Stimulated activated memory B cell treated with anti-CD40 and anti-IgM and Interleukin-4, amounts not matched to agents 10 μg/mL and 1 μg/mL and 100 μg/mL, for 72 hours (primary cell): ENCODE measurements around the gene GFRA3.
"Not testable (repeated sequence)": the region's sequence is repeated elsewhere in the genome, so short reads cannot be mapped to it uniquely, and the experiment has no call there.

Experiments
- ATAC-seq: fragments of 150-1000 bp; cut with Tn5 transposase; 2 replicates; pipeline ENCODE4 v1.10.0; 2021
- H3K27ac Mint-ChIP-seq: one replicate; pipeline ENCODE4 v1.8.0; 2022; ENCODE audit warnings: mild to moderate bottlenecking, mixed read lengths
- H3K27me3 Mint-ChIP-seq: one replicate; pipeline ENCODE4 v1.8.0; 2022; ENCODE audit warnings: mixed read lengths
- H3K36me3 Mint-ChIP-seq: one replicate; pipeline ENCODE4 v1.8.0; 2022; ENCODE audit warnings: mixed read lengths
- H3K4me1 Mint-ChIP-seq: one replicate; pipeline ENCODE4 v1.8.0; 2022; ENCODE audit warnings: mixed read lengths
- H3K4me3 Mint-ChIP-seq: one replicate; pipeline ENCODE4 v1.8.0; 2022; ENCODE audit warnings: mild to moderate bottlenecking, moderate library complexity, mixed read lengths
- H3K9me3 Mint-ChIP-seq: one replicate; pipeline ENCODE4 v1.8.0; 2022; ENCODE audit warnings: mixed read lengths

The GFRA3 gene

GRCh38 chr5:138274189-138274853 lies at the start of gene GFRA3:
GFRA3 (minus strand) TSS chr5:138274621; CDS start chr5:138274424, 197 bp downstream.
- no peak within 1 kb of the TSS for H3K27ac Mint-ChIP-seq
- no peaks in the 10 kb centered on the region for H3K9me3 Mint-ChIP-seq
- peaks cover 60% of the 10 kb centered on the region for H3K27me3 Mint-ChIP-seq
- H3K36me3 Mint-ChIP-seq: no peaks in the 10 kb centered on the region
- ATAC-seq: peak; percentile 39
- peak within 1 kb of the TSS; percentile 21 for H3K4me3 Mint-ChIP-seq
- peaks cover 6% of the 10 kb centered on the region for H3K4me1 Mint-ChIP-seq

- not testable (repeated sequence) for H3K27me3 Mint-ChIP-seq, H3K9me3 Mint-ChIP-seq, H3K4me3 Mint-ChIP-seq, H3K4me1 Mint-ChIP-seq, H3K27ac Mint-ChIP-seq, ATAC-seq, H3K36me3 Mint-ChIP-seq
These were observed 43.8 kb upstream of the GFRA3 start for GRCh38 chr5:138318211-138318610.

- H3K4me3 Mint-ChIP-seq: no peak overlapping the region
- H3K4me1 Mint-ChIP-seq: no peaks in the 10 kb centered on the region
- H3K27me3 Mint-ChIP-seq: no peaks in the 10 kb centered on the region
- no peak overlapping the region for H3K27ac Mint-ChIP-seq
- H3K9me3 Mint-ChIP-seq: no peaks in the 10 kb centered on the region
- H3K36me3 Mint-ChIP-seq: no peaks in the 10 kb centered on the region
- ATAC-seq: no peak
These were observed 41.9 kb upstream of the GFRA3 start for GRCh38 chr5:138316355-138316754.

- no peak overlapping the region for H3K4me3 Mint-ChIP-seq
- no peaks in the 10 kb centered on the region for H3K36me3 Mint-ChIP-seq
- no peak for ATAC-seq
- H3K27ac Mint-ChIP-seq: no peak overlapping the region
- no peaks in the 10 kb centered on the region for H3K9me3 Mint-ChIP-seq
- no peaks in the 10 kb centered on the region for H3K27me3 Mint-ChIP-seq
- no peaks in the 10 kb centered on the region for H3K4me1 Mint-ChIP-seq
These were observed 41.4 kb upstream of the GFRA3 start for GRCh38 chr5:138315751-138316278.

GRCh38 chr5:138305797-138306196 lies 31.4 kb upstream of the GFRA3 start:
- Mint-ChIP-seq H3K4me3 (no peak overlapping the region), H3K27ac (no peak overlapping the region), H3K36me3 (no peaks in the 10 kb centered on the region), H3K9me3 (no peaks in the 10 kb centered on the region), H3K27me3 (no peaks in the 10 kb centered on the region), H3K4me1 (no peaks in the 10 kb centered on the region)
- no peak for ATAC-seq

- H3K27me3 Mint-ChIP-seq: no peaks in the 10 kb centered on the region
- peaks cover 7% of the 10 kb centered on the region for H3K9me3 Mint-ChIP-seq
- H3K36me3 Mint-ChIP-seq: peaks cover 7% of the 10 kb centered on the region
- no peak overlapping the region for H3K4me3 Mint-ChIP-seq
- ATAC-seq: no peak
- H3K27ac Mint-ChIP-seq: no peak overlapping the region
- no peaks in the 10 kb centered on the region for H3K4me1 Mint-ChIP-seq
These were observed 29.0 kb upstream of the GFRA3 start for GRCh38 chr5:138303372-138303771.

GRCh38 chr5:138289296-138289695 lies 14.9 kb upstream of the GFRA3 start:
- no peaks in the 10 kb centered on the region for H3K9me3 Mint-ChIP-seq
- no peaks in the 10 kb centered on the region for H3K27me3 Mint-ChIP-seq
- ATAC-seq: no peak
- H3K27ac Mint-ChIP-seq: no peak overlapping the region
- peaks cover 6% of the 10 kb centered on the region for H3K4me1 Mint-ChIP-seq
- no peaks in the 10 kb centered on the region for H3K36me3 Mint-ChIP-seq
- no peak overlapping the region for H3K4me3 Mint-ChIP-seq

- no peak overlapping the region for H3K4me3 Mint-ChIP-seq
- H3K4me1 Mint-ChIP-seq: peaks cover 6% of the 10 kb centered on the region
- no peaks in the 10 kb centered on the region for H3K27me3 Mint-ChIP-seq
- H3K27ac Mint-ChIP-seq: no peak overlapping the region
- H3K36me3 Mint-ChIP-seq: no peaks in the 10 kb centered on the region
- ATAC-seq: no peak
- H3K9me3 Mint-ChIP-seq: no peaks in the 10 kb centered on the region
These were observed 12.8 kb upstream of the GFRA3 start for GRCh38 chr5:138287246-138287645.

- H3K4me3 Mint-ChIP-seq: no peak overlapping the region
- no peak overlapping the region for H3K27ac Mint-ChIP-seq
These were observed 8.7 kb upstream of the GFRA3 start for GRCh38 chr5:138282920-138283742.

GRCh38 chr5:138280915-138281314 lies 6.5 kb upstream of the GFRA3 start:
- Mint-ChIP-seq H3K4me1 (no peaks in the 10 kb centered on the region), H3K9me3 (no peaks in the 10 kb centered on the region)
- ATAC-seq: no peak

More at GRCh38 chr5:138282920-138283742, 8.7 kb upstream of the GFRA3 start:
- no peaks in the 10 kb centered on the region for H3K36me3 Mint-ChIP-seq
- peaks cover 6% of the 10 kb centered on the region for H3K4me1 Mint-ChIP-seq
- ATAC-seq: peak; percentile 41
- no peaks in the 10 kb centered on the region for H3K27me3 Mint-ChIP-seq
- no peaks in the 10 kb centered on the region for H3K9me3 Mint-ChIP-seq

GRCh38 chr5:138276402-138277054 lies 2.1 kb upstream of the GFRA3 start:
- Mint-ChIP-seq H3K9me3 (no peaks in the 10 kb centered on the region), H3K4me1 (peaks cover 6% of the 10 kb centered on the region), H3K36me3 (no peaks in the 10 kb centered on the region), H3K27me3 (peaks cover 57% of the 10 kb centered on the region), H3K27ac (no peak overlapping the region), H3K4me3 (no peak overlapping the region)
- no peak for ATAC-seq

More at GRCh38 chr5:138280915-138281314, 6.5 kb upstream of the GFRA3 start:
- no peaks in the 10 kb centered on the region for H3K36me3 Mint-ChIP-seq
- H3K27me3 Mint-ChIP-seq: peaks cover 13% of the 10 kb centered on the region
- H3K4me3 Mint-ChIP-seq: no peak overlapping the region
- H3K27ac Mint-ChIP-seq: no peak overlapping the region

- Mint-ChIP-seq H3K27ac (no peak overlapping the region), H3K4me3 (no peak overlapping the region), H3K27me3 (peaks cover 60% of the 10 kb centered on the region), H3K36me3 (no peaks in the 10 kb centered on the region), H3K4me1 (peaks cover 6% of the 10 kb centered on the region), H3K9me3 (no peaks in the 10 kb centered on the region)
- no peak for ATAC-seq
These were observed 1.5 kb upstream of the GFRA3 start for GRCh38 chr5:138275895-138276294.

GRCh38 chr5:138275379-138275782 lies 960 bp upstream of the GFRA3 start:
- Mint-ChIP-seq H3K4me3 (no peak overlapping the region), H3K36me3 (no peaks in the 10 kb centered on the region), H3K9me3 (no peaks in the 10 kb centered on the region), H3K27ac (no peak overlapping the region), H3K4me1 (peaks cover 6% of the 10 kb centered on the region), H3K27me3 (peaks cover 60% of the 10 kb centered on the region)
- ATAC-seq: no peak

GRCh38 chr5:138273834-138274188 lies 610 bp downstream of the GFRA3 start:
- Mint-ChIP-seq H3K4me3 (peak overlapping the region; percentile 21), H3K27me3 (peaks cover 60% of the 10 kb centered on the region)
- no peak for ATAC-seq

GRCh38 chr5:138272681-138273080 lies 1.7 kb downstream of the GFRA3 start:
- Mint-ChIP-seq H3K4me1 (peaks cover 6% of the 10 kb centered on the region), H3K4me3 (no peak overlapping the region), H3K27me3 (peaks cover 60% of the 10 kb centered on the region), H3K9me3 (no peaks in the 10 kb centered on the region), H3K27ac (no peak overlapping the region), H3K36me3 (no peaks in the 10 kb centered on the region)
- no peak for ATAC-seq

More at GRCh38 chr5:138273834-138274188, 610 bp downstream of the GFRA3 start:
- no peak overlapping the region for H3K27ac Mint-ChIP-seq
- H3K9me3 Mint-ChIP-seq: no peaks in the 10 kb centered on the region
- peaks cover 6% of the 10 kb centered on the region for H3K4me1 Mint-ChIP-seq
- no peaks in the 10 kb centered on the region for H3K36me3 Mint-ChIP-seq
